ENCODE results near the gene CRYGD. TPM values are rescaled to one million over a fixed set of nuclear protein-coding genes. Genes with fewer than 3 reads are reported as not detected.
"Not testable (repeated sequence)": the region's sequence is repeated elsewhere in the genome, so short reads cannot be mapped to it uniquely, and the experiment has no call there.

Gene CRYGD
- not detected in 2 replicates for total RNA-seq (2014; rRNA removed; shearing (Covaris generic))

- DNase-seq (ENCODE audit: low spot score): not testable (repeated sequence)
These were observed at the start of gene CRYGD for GRCh38 chr2:208124013-208124715. Gene CRYGD, minus strand, starts transcription at chr2:208124524. Its CDS starts 51 bp downstream, at chr2:208124473.

- DNase-seq (ENCODE audit: low spot score): no peak
These were observed 47.8 kb upstream of the CRYGD start for GRCh38 chr2:208172125-208172524.

GRCh38 chr2:208164951-208165755 lies 40.8 kb upstream of the CRYGD start:
- no peak for DNase-seq (ENCODE audit: low spot score)

- no peak for DNase-seq (ENCODE audit: low spot score)
These were observed 39.2 kb upstream of the CRYGD start, which contains the start of gene CRYGA for GRCh38 chr2:208163489-208163888. Gene CRYGA, minus strand, starts transcription at chr2:208163589. Its CDS starts 33 bp downstream, at chr2:208163556.

GRCh38 chr2:208156439-208156838 lies 32.1 kb upstream of the CRYGD start:
- no peak for DNase-seq (ENCODE audit: low spot score)

- no peak for DNase-seq (ENCODE audit: low spot score)
These were observed 28.8 kb upstream of the CRYGD start for GRCh38 chr2:208153156-208153555.

GRCh38 chr2:208150956-208151355 lies 26.6 kb upstream of the CRYGD start:
- no peak for DNase-seq (ENCODE audit: low spot score)

GRCh38 chr2:208150094-208150493 lies 25.8 kb upstream of the CRYGD start:
- DNase-seq (ENCODE audit: low spot score): no peak

GRCh38 chr2:208148803-208149202 lies 24.5 kb upstream of the CRYGD start:
- no peak for DNase-seq (ENCODE audit: low spot score)

GRCh38 chr2:208147759-208148158 lies 23.4 kb upstream of the CRYGD start:
- DNase-seq (ENCODE audit: low spot score): no peak

- no peak for DNase-seq (ENCODE audit: low spot score)
These were observed 22.7 kb upstream of the CRYGD start for GRCh38 chr2:208147008-208147407.

GRCh38 chr2:208146006-208146405 lies 21.7 kb upstream of the CRYGD start, which contains the start of gene CRYGB:
Gene CRYGB, minus strand, starts transcription at chr2:208146158. Its CDS starts 38 bp downstream, at chr2:208146120.
- no peak for DNase-seq (ENCODE audit: low spot score)

GRCh38 chr2:208142925-208143799 lies 18.8 kb upstream of the CRYGD start:
- DNase-seq (ENCODE audit: low spot score): peak; percentile 33

- DNase-seq (ENCODE audit: low spot score): no peak
These were observed 18.1 kb upstream of the CRYGD start for GRCh38 chr2:208142240-208142924.

GRCh38 chr2:208139447-208139846 lies 15.1 kb upstream of the CRYGD start:
- DNase-seq (ENCODE audit: low spot score): no peak

GRCh38 chr2:208138334-208138733 lies 14.0 kb upstream of the CRYGD start:
- DNase-seq (ENCODE audit: low spot score): not testable (repeated sequence)

GRCh38 chr2:208136716-208137094 lies 12.4 kb upstream of the CRYGD start:
- no peak for DNase-seq (ENCODE audit: low spot score)

GRCh38 chr2:208135794-208136715 lies 11.7 kb upstream of the CRYGD start:
- no peak for DNase-seq (ENCODE audit: low spot score)

- peak; percentile 44 for DNase-seq (ENCODE audit: low spot score)
These were observed 10.7 kb upstream of the CRYGD start for GRCh38 chr2:208134928-208135586.

GRCh38 chr2:208130712-208131110 lies 6.4 kb upstream of the CRYGD start:
- DNase-seq (ENCODE audit: low spot score): no peak
